Rectal smooth muscle tissue (tissue), 1 donor: Measurements from ENCODE around the gene STEAP4.
A peak's percentile ranks its signal among the peaks of the same experiment; 100 is the strongest.

Experiments used
- H3K27ac ChIP-seq: one replicate; pipeline ENCODE4 v1.7.0; 2013; ENCODE audit warnings: low read depth, low read length, inconsistent platforms
- H3K27me3 ChIP-seq: one replicate; pipeline ENCODE4 v1.7.0; 2013; ENCODE audit warnings: low read length; ENCODE audit not compliant: control insufficient read depth, insufficient read depth
- H3K36me3 ChIP-seq: one replicate; pipeline ENCODE4 v1.7.0; 2013; ENCODE audit warnings: low read length; ENCODE audit not compliant: control insufficient read depth, insufficient read depth
- H3K4me1 ChIP-seq: one replicate; pipeline ENCODE4 v1.7.0; 2013; ENCODE audit warnings: low read length; ENCODE audit not compliant: control insufficient read depth, insufficient read depth
- H3K4me3 ChIP-seq: one replicate; pipeline ENCODE4 v1.7.0; 2013; ENCODE audit warnings: low read length
- H3K9ac ChIP-seq: one replicate; pipeline ENCODE4 v1.7.0; 2013; ENCODE audit warnings: low read length

Gene STEAP4

GRCh38 chr7:88306590-88307048 is at the start of gene STEAP4:
Gene STEAP4, minus strand, starts transcription at chr7:88306894. Its CDS starts 22,625 bp downstream, at chr7:88284269.
- no peak within 1 kb of the TSS for H3K9ac ChIP-seq
- no peaks in the 10 kb centered on the region for H3K36me3 ChIP-seq
- no peaks in the 10 kb centered on the region for H3K4me1 ChIP-seq
- H3K4me3 ChIP-seq = peak within 1 kb of the TSS; percentile 53
- H3K27ac ChIP-seq = no peak within 1 kb of the TSS
- H3K27me3 ChIP-seq = no peaks in the 10 kb centered on the region

DNA sequence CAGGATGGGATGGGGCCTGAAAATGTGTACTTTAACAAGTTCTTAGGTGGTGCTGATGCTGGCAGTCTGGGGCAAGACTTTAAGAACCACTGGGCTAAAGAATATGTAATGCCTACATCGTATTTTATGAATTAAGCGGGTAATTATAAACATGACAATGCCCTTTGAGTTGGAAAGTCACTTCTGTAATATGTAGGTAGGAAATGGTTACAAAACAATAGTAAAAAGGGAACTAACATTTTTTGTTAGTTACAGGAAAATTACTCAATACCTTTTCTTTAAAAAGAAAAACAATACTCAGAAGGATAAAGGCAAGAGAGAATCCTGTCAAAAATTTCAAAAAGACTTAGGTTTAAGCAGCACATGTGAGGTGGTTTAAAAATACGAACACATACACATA is 48.3 kb upstream of the STEAP4 start:
- Histone ChIP-seq H3K9ac (no peak overlapping the region), H3K27me3 (no peaks in the 10 kb centered on the region), H3K4me1 (no peaks in the 10 kb centered on the region), H3K4me3 (no peak overlapping the region), H3K36me3 (no peaks in the 10 kb centered on the region), H3K27ac (no peak overlapping the region)

- Histone ChIP-seq H3K27me3 (no peaks in the 10 kb centered on the region), H3K9ac (no peak overlapping the region), H3K27ac (no peak overlapping the region), H3K36me3 (no peaks in the 10 kb centered on the region), H3K4me1 (no peaks in the 10 kb centered on the region), H3K4me3 (no peak overlapping the region)
Measured at GRCh38 chr7:88350118-88350517, 43.4 kb upstream of the STEAP4 start.

GRCh38 chr7:88347517-88347916 is 40.8 kb upstream of the STEAP4 start:
- Histone ChIP-seq H3K4me1 (no peaks in the 10 kb centered on the region), H3K27me3 (no peaks in the 10 kb centered on the region), H3K9ac (no peak overlapping the region), H3K27ac (no peak overlapping the region), H3K36me3 (no peaks in the 10 kb centered on the region), H3K4me3 (no peak overlapping the region)

DNA sequence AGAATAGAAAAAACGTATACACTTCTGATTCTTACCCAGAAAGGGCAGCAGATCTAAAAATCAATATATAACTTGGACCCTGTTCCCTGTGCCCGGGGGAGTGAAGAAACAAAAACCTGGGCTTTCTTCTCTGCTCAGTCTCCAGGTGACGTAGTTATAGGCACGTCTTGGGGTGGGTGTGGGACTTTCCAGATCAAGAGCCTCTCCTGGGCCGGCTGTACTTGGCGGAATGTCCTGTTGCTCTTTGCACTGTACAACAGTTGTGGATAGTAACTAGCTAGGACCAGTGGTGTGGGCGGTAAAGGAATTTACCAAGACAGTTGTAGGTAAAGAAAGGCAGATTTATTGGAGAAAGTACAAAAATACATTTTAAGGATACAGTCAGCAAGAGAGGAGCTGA is 40.4 kb upstream of the STEAP4 start:
- no peak overlapping the region for H3K9ac ChIP-seq
- no peaks in the 10 kb centered on the region for H3K36me3 ChIP-seq
- H3K27ac ChIP-seq = no peak overlapping the region
- H3K27me3 ChIP-seq = no peaks in the 10 kb centered on the region
- H3K4me1 ChIP-seq = no peaks in the 10 kb centered on the region
- H3K4me3 ChIP-seq = no peak overlapping the region

DNA sequence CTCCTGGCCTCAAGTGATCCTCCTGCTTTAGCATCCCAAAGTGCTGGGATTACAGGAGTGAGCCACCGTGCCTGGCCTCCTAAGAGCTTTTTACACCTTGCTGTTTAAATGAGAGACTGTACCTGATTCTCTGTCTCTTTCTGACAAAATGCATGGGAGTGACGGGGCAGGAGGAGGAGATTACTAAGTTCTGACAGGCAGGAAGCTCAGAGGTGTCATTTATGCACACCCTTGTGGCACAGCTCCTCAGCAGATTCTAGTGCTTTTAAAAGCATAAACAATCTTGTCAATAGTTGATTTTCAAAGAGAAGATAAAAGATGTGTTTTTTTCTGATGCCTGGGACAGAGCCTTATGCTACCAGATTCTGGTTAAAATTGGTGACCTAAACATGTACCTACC is 39.7 kb upstream of the STEAP4 start:
- H3K4me3 ChIP-seq = no peak overlapping the region
- no peak overlapping the region for H3K27ac ChIP-seq
- H3K4me1 ChIP-seq = no peaks in the 10 kb centered on the region
- no peak overlapping the region for H3K9ac ChIP-seq
- H3K36me3 ChIP-seq = no peaks in the 10 kb centered on the region
- no peaks in the 10 kb centered on the region for H3K27me3 ChIP-seq

GRCh38 chr7:88344956-88345832 is 38.5 kb upstream of the STEAP4 start:
- Histone ChIP-seq H3K9ac (no peak overlapping the region), H3K27me3 (no peaks in the 10 kb centered on the region), H3K4me3 (no peak overlapping the region), H3K36me3 (no peaks in the 10 kb centered on the region), H3K27ac (no peak overlapping the region), H3K4me1 (no peaks in the 10 kb centered on the region)

GRCh38 chr7:88344271-88344670 is 37.6 kb upstream of the STEAP4 start:
- Histone ChIP-seq H3K27ac (no peak overlapping the region), H3K4me1 (no peaks in the 10 kb centered on the region), H3K4me3 (no peak overlapping the region), H3K9ac (no peak overlapping the region), H3K36me3 (no peaks in the 10 kb centered on the region), H3K27me3 (no peaks in the 10 kb centered on the region)

DNA sequence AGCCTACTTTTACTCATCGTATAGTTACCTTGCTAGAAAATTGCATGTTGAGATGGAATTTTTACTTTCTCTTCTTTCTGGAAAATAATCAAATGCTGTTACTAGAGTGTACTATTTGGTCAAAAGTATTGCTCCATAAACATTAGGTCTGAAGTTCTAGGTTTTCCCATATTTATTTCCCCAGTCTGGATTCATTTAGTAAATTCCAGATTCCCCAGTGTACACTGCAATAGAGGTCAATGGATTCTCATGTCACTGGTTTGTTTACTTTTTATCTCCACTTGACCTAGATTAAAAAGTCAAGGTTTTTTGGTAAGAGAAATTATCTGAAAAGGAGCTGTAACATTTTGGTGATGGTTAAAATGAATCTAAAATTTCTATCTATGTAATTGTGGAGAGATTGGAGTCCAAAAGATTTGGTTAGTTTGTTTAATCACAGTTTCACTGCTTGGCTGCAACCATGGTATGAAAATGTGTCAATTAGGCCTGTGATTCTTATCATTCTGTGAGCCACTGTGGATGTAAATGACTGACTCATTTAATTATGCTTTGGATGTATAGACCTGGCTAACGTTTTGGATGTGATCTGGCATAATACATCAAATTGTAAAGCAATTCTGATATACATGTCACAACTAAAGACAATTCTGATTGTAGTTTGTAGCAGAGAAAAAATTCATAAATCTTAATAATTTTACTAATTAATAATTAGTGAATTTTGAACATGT is 32.7 kb upstream of the STEAP4 start:
- no peak overlapping the region for H3K4me3 ChIP-seq
- H3K36me3 ChIP-seq = no peaks in the 10 kb centered on the region
- H3K9ac ChIP-seq = no peak overlapping the region
- H3K27me3 ChIP-seq = no peaks in the 10 kb centered on the region
- no peaks in the 10 kb centered on the region for H3K4me1 ChIP-seq
- no peak overlapping the region for H3K27ac ChIP-seq

DNA sequence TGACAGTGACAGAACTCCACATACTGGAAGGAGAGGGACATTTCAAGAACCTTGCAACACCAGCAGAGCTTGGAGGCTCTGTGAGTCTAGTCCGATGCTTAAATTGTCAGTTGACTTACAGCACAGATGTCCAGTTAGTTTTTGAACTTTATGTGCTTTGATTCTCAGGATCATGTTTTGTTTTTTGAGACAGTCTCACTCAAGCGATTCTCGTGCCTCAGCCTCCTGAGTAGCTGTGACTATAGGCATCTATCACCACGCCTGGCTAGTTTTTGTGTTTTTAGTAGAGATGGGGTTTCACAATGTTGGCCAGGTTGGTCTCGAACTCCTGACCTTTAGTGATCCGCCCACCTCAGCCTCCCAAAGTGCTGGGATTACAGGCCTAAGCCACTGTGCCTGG is 31.8 kb upstream of the STEAP4 start:
- H3K9ac ChIP-seq = no peak overlapping the region
- no peaks in the 10 kb centered on the region for H3K36me3 ChIP-seq
- no peaks in the 10 kb centered on the region for H3K27me3 ChIP-seq

DNA sequence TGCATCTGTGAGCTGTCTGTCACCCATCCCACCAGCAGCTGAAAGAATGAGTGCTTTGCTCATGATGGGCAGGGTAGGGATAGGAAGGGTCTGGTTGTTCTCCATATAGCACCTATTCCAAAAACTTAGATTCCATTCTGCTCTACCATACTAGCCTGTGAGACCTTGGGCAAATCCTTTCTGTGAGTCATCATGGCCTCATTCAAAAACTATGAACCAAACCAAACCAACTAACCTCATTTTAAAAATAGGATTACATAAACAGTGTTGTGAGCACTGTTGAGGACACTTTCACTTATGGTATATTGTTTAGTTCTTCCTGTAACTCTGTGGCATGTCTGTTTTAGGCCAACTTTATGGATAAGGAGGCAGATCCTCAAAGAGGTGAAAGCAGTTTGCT is 30.9 kb upstream of the STEAP4 start:
- no peak overlapping the region for H3K27ac ChIP-seq
- no peak overlapping the region for H3K4me3 ChIP-seq
- no peak overlapping the region for H3K9ac ChIP-seq
- H3K36me3 ChIP-seq = no peaks in the 10 kb centered on the region
- H3K4me1 ChIP-seq = no peaks in the 10 kb centered on the region
- H3K27me3 ChIP-seq = no peaks in the 10 kb centered on the region

More for the DNA sequence above, 31.8 kb upstream of the STEAP4 start:
- no peak overlapping the region for H3K4me3 ChIP-seq
- no peak overlapping the region for H3K27ac ChIP-seq
- H3K4me1 ChIP-seq = no peaks in the 10 kb centered on the region

- no peak overlapping the region for H3K27ac ChIP-seq
- H3K27me3 ChIP-seq = no peaks in the 10 kb centered on the region
- no peaks in the 10 kb centered on the region for H3K36me3 ChIP-seq
- no peak overlapping the region for H3K9ac ChIP-seq
- H3K4me3 ChIP-seq = no peak overlapping the region
- H3K4me1 ChIP-seq = no peaks in the 10 kb centered on the region
Measured at GRCh38 chr7:88331322-88331721, 24.6 kb upstream of the STEAP4 start.
